ENCODE data around the gene TRAF3IP3.

TRAF3IP3 gene, protein sequence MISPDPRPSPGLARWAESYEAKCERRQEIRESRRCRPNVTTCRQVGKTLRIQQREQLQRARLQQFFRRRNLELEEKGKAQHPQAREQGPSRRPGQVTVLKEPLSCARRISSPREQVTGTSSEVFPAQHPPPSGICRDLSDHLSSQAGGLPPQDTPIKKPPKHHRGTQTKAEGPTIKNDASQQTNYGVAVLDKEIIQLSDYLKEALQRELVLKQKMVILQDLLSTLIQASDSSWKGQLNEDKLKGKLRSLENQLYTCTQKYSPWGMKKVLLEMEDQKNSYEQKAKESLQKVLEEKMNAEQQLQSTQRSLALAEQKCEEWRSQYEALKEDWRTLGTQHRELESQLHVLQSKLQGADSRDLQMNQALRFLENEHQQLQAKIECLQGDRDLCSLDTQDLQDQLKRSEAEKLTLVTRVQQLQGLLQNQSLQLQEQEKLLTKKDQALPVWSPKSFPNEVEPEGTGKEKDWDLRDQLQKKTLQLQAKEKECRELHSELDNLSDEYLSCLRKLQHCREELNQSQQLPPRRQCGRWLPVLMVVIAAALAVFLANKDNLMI

GRCh38 chr1:209755926-209756614, at the start of gene TRAF3IP3:
TSS of gene TRAF3IP3 (plus strand) at chr1:209756053. CDS start at chr1:209760040, 3,987 bp downstream.
- DNase-seq (ENCODE audit: low read depth in 2 of 2, low spot score in 1 of 2), result peak; percentile 36 to 52

DNA sequence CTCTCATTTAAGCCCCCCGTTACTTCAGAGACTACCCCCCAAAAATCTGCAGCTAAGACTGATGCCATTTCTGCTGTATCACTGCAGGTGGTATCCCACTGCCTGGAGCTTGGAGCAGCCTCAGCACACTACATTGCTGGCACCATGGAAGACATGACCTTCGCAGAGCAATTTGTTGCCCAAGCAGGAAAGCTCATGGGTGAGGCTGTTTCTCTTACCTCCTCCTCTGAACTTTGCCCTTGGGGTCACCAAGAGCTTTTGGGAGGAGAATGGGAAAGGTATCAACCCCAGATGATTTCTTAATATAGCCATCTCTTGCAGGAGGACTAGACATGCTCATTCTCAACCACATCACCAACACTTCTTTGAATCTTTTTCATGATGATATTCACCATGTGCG, 49.2 kb upstream of the TRAF3IP3 start:
- DNase-seq (ENCODE audit: low read depth in 2 of 2, low spot score in 1 of 2), result no peak

- no peak for DNase-seq (ENCODE audit: low read depth in 2 of 2, low spot score in 1 of 2)
These were observed 48.5 kb upstream of the TRAF3IP3 start for GRCh38 chr1:209707308-209707707.

DNA sequence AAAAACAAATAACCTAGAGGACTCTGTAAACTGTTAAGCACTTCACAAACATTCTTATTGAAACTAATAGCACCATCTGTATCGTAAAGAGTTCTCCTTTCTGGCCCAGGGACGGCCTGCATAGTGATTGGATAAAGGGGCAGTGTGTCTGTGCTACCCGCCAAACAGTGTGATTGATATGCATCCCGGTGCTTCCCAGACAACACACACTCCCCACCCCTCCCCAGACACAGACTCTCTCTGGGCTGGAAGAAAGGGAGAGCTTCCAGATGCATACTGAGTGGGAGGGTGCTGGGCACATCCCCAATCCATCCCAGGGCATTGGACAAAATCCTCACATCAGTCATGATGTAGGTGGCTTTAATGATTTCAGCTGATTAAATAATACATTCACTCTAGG, 47.6 kb upstream of the TRAF3IP3 start:
- no peak for DNase-seq (ENCODE audit: low read depth in 2 of 2, low spot score in 1 of 2)

DNA sequence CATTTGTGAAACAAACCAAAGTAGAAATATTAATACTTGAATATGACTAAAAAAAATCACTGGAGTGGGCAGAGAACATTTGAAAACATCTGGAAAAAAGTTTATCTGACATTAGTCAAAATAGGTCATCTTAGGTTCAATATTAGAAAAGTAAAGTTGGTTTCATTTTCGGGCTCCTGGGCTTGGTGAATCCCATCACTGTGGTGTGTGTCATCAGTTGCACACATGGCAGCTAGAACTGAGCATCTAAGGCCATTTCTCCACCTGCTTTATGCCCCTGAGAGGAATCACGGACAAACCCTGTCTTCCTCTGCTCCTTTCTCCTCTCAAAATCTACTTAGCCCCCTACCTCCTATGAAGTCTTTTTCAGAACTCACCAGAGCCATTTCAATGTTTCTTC, 45.8 kb upstream of the TRAF3IP3 start:
- DNase-seq (ENCODE audit: low read depth in 2 of 2, low spot score in 1 of 2), result no peak

GRCh38 chr1:209710847-209711246, 45.0 kb upstream of the TRAF3IP3 start:
- DNase-seq (ENCODE audit: low read depth in 2 of 2, low spot score in 1 of 2), result no peak

DNA sequence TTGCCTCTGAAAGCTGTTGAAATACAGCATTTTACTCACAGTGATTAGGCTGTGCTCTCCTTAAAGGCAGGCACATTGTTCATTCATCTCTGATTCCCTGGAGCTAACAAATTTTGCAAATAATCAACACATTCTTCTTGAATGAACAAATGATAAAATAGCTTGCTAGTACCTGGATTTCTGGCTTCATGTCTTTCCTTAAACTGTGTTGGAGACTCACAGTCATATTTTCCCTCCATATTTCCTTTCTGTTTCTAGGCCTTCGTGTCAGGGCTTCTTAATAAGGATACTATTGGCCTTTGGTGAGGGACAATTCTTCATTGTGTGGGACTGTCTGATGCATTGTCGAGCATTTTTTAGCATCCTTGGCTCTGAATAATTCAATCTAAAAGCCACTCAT, 41.5 kb upstream of the TRAF3IP3 start:
- DNase-seq (ENCODE audit: low read depth in 2 of 2, low spot score in 1 of 2), result no peak

GRCh38 chr1:209715314-209715713, 40.5 kb upstream of the TRAF3IP3 start:
- DNase-seq (ENCODE audit: low read depth in 2 of 2, low spot score in 1 of 2), result no peak

- no peak for DNase-seq (ENCODE audit: low read depth in 2 of 2, low spot score in 1 of 2)
These were observed 38.0 kb upstream of the TRAF3IP3 start for GRCh38 chr1:209717818-209718217.

- DNase-seq (ENCODE audit: low read depth in 2 of 2, low spot score in 1 of 2), result no peak
These were observed 35.5 kb upstream of the TRAF3IP3 start for GRCh38 chr1:209720326-209720725.

DNA sequence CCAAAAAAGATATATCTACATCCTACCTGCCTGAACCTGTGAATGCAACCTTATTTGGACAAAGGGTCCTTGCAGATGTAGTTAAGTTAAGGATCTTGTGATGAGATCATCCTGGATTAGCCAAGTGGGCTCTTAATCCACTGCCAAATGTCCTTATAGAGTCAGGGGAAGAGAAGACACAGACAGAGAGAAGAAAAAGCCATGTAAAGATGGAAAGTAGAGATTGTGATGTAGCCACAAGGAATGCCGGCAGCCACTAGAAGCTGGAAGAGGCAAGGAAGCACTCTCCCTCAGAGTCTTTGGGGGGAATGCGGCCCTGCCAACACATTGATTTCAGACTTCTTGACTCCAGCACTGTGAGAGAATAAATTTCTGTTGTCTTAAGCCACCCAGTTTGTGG, 35.0 kb upstream of the TRAF3IP3 start:
- no peak for DNase-seq (ENCODE audit: low read depth in 2 of 2, low spot score in 1 of 2)

GRCh38 chr1:209721323-209721722, 34.5 kb upstream of the TRAF3IP3 start:
- no peak for DNase-seq (ENCODE audit: low read depth in 2 of 2, low spot score in 1 of 2)

DNA sequence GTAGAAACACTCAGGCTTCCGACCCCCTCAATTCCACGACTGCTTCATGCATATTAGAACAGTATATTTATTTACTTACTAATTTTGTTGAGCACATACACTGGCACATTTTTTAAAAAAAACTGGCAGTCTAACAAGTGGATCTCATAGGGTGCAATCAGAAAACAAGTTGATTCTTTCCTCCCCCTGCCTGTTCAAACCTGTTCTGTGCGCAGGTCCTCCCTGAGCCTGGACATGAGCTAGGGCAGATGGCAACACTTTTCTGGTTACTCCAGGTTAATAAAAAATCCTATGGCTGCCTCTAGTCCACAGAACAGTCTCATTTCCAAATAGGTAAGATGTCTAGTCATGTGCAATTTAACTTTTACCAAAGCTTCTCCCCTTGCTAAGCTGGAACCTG, 32.6 kb upstream of the TRAF3IP3 start:
- no peak for DNase-seq (ENCODE audit: low read depth in 2 of 2, low spot score in 1 of 2)

DNA sequence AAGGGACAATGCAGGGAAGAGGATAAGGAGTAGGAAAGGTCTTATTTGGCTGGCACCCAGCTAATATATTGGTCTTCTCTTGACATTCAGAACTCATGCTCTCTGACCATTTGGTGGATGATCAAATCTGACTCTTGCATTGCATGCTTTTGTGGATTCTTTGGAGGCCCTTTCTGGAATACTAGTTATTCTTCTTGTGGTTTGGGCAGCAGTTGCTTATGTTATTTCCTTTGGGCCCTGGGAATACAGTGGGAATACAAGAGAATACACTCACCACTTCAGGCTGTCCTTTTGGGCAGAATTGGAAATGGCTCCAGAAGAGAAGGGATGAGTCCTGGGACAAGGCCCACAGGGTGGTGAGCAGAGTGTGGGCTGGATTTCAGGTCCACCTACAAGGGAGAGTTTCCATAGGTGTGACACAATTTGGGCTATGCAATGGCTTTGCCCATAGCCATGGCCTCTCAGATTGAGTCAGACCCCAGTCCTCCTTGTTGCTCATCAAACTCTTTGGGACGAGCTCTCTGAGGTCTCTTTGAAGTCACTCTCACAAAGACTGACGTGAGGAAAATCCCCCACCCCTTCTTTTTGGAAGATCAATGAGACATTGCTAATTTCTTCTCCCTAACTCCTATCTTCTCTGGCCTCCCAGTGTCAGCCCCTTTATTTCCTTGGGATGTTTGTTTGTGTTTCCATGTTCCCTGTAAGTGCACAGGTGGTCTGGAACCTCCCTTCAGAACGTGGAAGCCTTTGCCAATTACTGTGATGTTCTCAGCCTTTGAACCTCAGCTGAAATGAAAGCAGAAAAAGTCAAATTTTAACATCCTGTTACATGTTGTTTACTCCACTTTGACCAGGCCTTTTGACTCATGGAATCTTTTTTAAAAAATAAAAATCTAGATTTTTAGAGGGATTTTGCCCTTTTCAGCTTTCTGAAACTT, 31.8 kb upstream of the TRAF3IP3 start:
- no peak for DNase-seq (ENCODE audit: low read depth in 2 of 2, low spot score in 1 of 2)

- DNase-seq (ENCODE audit: low read depth in 2 of 2, low spot score in 1 of 2), result no peak
These were observed 28.6 kb upstream of the TRAF3IP3 start for GRCh38 chr1:209727286-209727685.

DNA sequence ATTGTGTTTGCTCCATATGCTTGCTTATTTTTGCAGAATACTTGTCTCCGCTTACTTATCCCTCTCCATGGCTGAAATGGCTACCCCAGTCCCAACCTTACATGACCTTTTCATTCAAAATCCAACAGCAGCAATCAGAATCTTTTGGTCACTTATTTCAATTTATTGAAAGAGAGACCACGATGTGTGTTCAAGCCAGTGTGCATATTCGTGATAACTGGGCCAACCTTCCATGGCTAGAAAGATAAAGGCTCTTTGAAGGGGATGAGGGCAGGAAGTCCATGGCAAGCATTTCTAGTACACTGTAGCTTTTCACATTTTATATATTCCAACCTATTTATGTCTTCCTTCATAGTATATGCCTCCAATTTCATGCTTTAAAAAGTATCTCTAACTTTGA, 28.1 kb upstream of the TRAF3IP3 start:
- DNase-seq (ENCODE audit: low read depth in 2 of 2, low spot score in 1 of 2), result no peak

GRCh38 chr1:209728466-209728865, 27.4 kb upstream of the TRAF3IP3 start:
- DNase-seq (ENCODE audit: low read depth in 2 of 2, low spot score in 1 of 2), result no peak

GRCh38 chr1:209729436-209729835, 26.4 kb upstream of the TRAF3IP3 start:
- no peak for DNase-seq (ENCODE audit: low read depth in 2 of 2, low spot score in 1 of 2)

DNA sequence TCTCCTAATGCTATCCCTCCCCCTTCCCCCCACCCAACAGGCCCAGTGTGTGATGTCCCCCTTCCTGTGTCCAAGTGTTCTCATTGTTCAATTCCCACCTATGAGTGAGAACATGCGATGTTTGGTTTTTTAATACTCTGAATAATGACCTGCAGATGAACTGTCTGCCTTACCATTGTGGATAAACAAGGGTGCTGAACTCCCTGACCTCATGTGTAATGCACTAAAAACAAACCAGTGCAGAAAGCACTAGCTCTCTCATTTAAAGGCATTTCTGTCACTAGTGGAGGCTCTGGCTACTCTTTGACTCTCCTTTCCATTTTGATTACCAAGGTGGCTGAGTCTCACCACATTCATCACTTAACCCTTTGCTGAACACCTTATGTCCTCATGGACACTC, 23.1 kb upstream of the TRAF3IP3 start:
- no peak for DNase-seq (ENCODE audit: low read depth in 2 of 2, low spot score in 1 of 2)

DNA sequence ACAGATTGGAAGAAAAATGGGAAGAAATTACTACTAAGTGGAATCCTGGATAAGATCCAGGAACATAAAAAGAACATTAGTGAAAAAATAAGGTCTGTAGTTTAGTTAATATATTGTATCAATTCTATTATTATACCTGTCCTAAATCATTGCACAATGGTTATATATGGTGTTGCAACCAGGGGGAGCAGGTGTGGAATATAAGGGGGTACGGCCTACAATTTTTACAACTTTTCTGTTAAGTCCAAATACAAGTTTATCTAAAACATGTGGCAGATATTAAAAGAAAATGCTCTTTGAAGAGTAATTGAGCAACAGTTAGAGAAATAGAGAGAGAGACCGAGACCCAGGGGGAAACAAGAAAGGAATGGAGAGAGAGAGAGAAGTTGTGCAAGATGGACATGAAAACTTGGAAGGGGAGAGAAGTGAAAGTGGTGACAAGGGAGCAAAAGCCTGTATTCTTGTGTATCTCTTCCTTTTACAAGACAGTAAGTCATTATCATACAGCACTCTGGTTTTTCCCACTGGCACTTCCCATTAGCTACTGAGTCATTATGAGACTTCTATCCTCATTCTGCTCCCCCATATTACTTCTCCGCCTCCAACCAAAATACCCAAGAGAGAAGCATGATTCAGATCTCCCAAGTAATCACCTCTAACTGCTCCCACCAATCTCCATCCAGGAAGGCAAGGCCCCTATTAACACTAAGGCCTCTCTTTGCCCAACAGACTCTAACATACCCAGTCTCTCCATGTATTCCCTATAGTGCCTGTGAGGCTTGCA, 22.3 kb upstream of the TRAF3IP3 start:
- DNase-seq (ENCODE audit: low read depth in 2 of 2, low spot score in 1 of 2), result no peak
